K562 (cell line): Measurements from ENCODE around the gene SPINK4. TPM values are rescaled to one million over a fixed set of nuclear protein-coding genes. Genes with fewer than 3 reads are reported as not detected.

ENCODE experiments used
- ATAC-seq: fragments of 200-7000 bp; cut with Tn5 transposase; 3 replicates; pipeline ENCODE4 v1.9.1; 2020; ENCODE audit warnings: moderate library complexity
- BruUV-seq: library from RNA; stranded (reverse); fragments of 400-500 nt; replicated peaks from 2 replicates; lab custom pipeline; 2021; lab: Mats Ljungman, UMichigan
- CTCF ChIA-PET: fragments of 300-600 bp; formaldehyde crosslinking; extraction: SDS; loops from one replicate; lab custom pipeline; 2021; ENCODE audit warnings: low intra/inter-chr PET ratio; lab: Yijun Ruan, JAX
- POLR2A ChIA-PET: fragments of 300-600, 350-650 bp; sonication (Branson Sonifier 250); formaldehyde crosslinking; extraction: SDS; loops from one replicate; lab custom pipeline; 2021; ENCODE audit warnings: antibody characterized with exemption, inconsistent platforms; lab: Yijun Ruan, JAX
- DNase-seq, 4 experiments: peaks; one replicate each; pipeline versions ENCODE4 v3.0.0 to v3.0.0-alpha.2; 2011 to 2018; ENCODE audit warnings: low spot score in 3 of 4, mixed read lengths in 3 of 4; ENCODE audit errors: extremely low read depth in 1 of 4
- FAIRE-seq: peaks from 2 replicates; lab custom pipeline; 2011; peaks lifted over from hg19 to GRCh38; lab: Jason Lieb, UNC
- H2AFZ ChIP-seq: 2 replicates; pipeline ENCODE4 v1.6.0; 2011; ENCODE audit warnings: low read depth, low read length, control low read depth, inconsistent platforms
- H3K27ac ChIP-seq: fragments of 200-600 bp; 3 replicates; pipeline ENCODE4 v1.8.0; 2011; ENCODE audit warnings: low read depth, mild to moderate bottlenecking, control low read depth, inconsistent platforms, low read length, moderate library complexity, mixed read lengths; ENCODE audit errors: extremely low read depth
- H3K27me3 ChIP-seq, 2 experiments: fragments of 300-600 bp in 1 of 2; 2 replicates in 1 of 2; 3 replicates in 1 of 2; pipeline versions ENCODE4 v1.6.0 to v1.8.0; 2011; ENCODE audit warnings: inconsistent platforms in 2 of 2, low read length in 2 of 2, mild to moderate bottlenecking in 1 of 2, mixed read lengths in 1 of 2, moderate library complexity in 1 of 2; ENCODE audit not compliant: control insufficient read depth in 2 of 2, insufficient read depth in 2 of 2
- H3K36me3 ChIP-seq: fragments of 300-600 bp; 3 replicates; pipeline ENCODE4 v1.8.0; 2011; ENCODE audit warnings: mild to moderate bottlenecking, low read length, inconsistent platforms; ENCODE audit not compliant: control insufficient read depth, insufficient read depth
- H3K4me1 ChIP-seq, 2 experiments: fragments of 200-600 bp in 1 of 2; replicated peaks in 1 of 2; 2 replicates in 1 of 2; 3 replicates in 1 of 2; pipeline versions ENCODE4 v1.5.1 to v1.8.0; 2011; ENCODE audit warnings: inconsistent platforms in 2 of 2, low read length in 2 of 2, mild to moderate bottlenecking in 1 of 2, mixed read lengths in 1 of 2, moderate library complexity in 1 of 2; ENCODE audit not compliant: control insufficient read depth in 2 of 2, insufficient read depth in 2 of 2
- H3K4me2 ChIP-seq: 2 replicates; pipeline ENCODE4 v1.6.1; 2011; ENCODE audit warnings: low read length, control low read depth, inconsistent platforms, mixed read lengths; ENCODE audit not compliant: insufficient read depth
- H3K4me3 ChIP-seq: fragments of 200-600 bp; sonication (generic), shearing (Covaris generic); 2 replicates; pipeline ENCODE4 v1.5.1; 2016; ENCODE audit warnings: control low read depth, inconsistent platforms
- H3K79me2 ChIP-seq: fragments of 200-600 bp; 3 replicates; pipeline ENCODE4 v1.8.0; 2011; ENCODE audit warnings: low read length, inconsistent platforms; ENCODE audit not compliant: control insufficient read depth, insufficient read depth
- H3K9ac ChIP-seq, 2 experiments: 2 replicates each; pipeline versions ENCODE4 v1.6.0 to v1.6.1; 2011; ENCODE audit warnings: low read depth in 2 of 2, low read length in 2 of 2, control low read depth in 1 of 2, inconsistent platforms in 1 of 2, mild to moderate bottlenecking in 1 of 2, mixed read lengths in 1 of 2; ENCODE audit not compliant: insufficient read depth in 1 of 2
- H3K9me1 ChIP-seq: one replicate; pipeline ENCODE4 v1.6.0; 2011; ENCODE audit warnings: inconsistent platforms, mild to moderate bottlenecking, low read length, moderate library complexity; ENCODE audit not compliant: control insufficient read depth, insufficient read depth
- H3K9me3 ChIP-seq: replicated peaks from 2 replicates; pipeline ENCODE4 v1.5.1; 2011; ENCODE audit warnings: low read depth, low read length, inconsistent platforms; ENCODE audit not compliant: control insufficient read depth, insufficient read depth
- H4K20me1 ChIP-seq: replicated peaks from 2 replicates; pipeline ENCODE4 v1.6.1; 2011; ENCODE audit warnings: low read length, inconsistent platforms, mixed read lengths; ENCODE audit not compliant: control insufficient read depth, insufficient read depth
- DPF2 ChIP-seq: fragments of 450-650 bp; IDR thresholded peaks from 2 replicates; pipeline ENCODE4 v1.6.1; 2016
- IRF1 ChIP-seq: sonication (generic); formaldehyde crosslinking; IDR thresholded peaks from 2 replicates; pipeline ENCODE4 v1.8.0; 2022; ENCODE audit warnings: missing genetic modification reagents, mild to moderate bottlenecking, borderline replicate concordance
- KLF13 ChIP-seq: fragments of 450-650 bp; IDR thresholded peaks from 2 replicates; pipeline ENCODE4 v1.6.1; 2016; ENCODE audit warnings: missing genetic modification characterization, low read depth, mild to moderate bottlenecking, missing compliant biosample characterization, moderate library complexity, borderline replicate concordance
- LEF1 ChIP-seq: fragments of 450-650 bp; IDR thresholded peaks from 2 replicates; pipeline ENCODE4 v1.6.1; 2016; ENCODE audit warnings: mild to moderate bottlenecking
- RBM22 ChIP-seq: fragments of 200-400 bp; formaldehyde crosslinking; IDR thresholded peaks from 2 replicates; pipeline ENCODE4 v1.6.1; 2018; ENCODE audit warnings: low read length, low read depth; ENCODE audit not compliant: poor library complexity, severe bottlenecking
- SMARCA5 ChIP-seq: fragments of 450-650 bp; IDR thresholded peaks from 2 replicates; pipeline ENCODE4 v1.6.1; 2016
- SRSF3 ChIP-seq: fragments of 200-400 bp; formaldehyde crosslinking; IDR thresholded peaks from 2 replicates; pipeline ENCODE4 v1.6.1; 2016; ENCODE audit warnings: mild to moderate bottlenecking, low read length, moderate library complexity; ENCODE audit not compliant: insufficient read depth
- VEZF1 ChIP-seq: fragments of 200-800 bp; sonication (Bioruptor generic); IDR thresholded peaks from 2 replicates; pipeline ENCODE4 v1.6.1; 2017; ENCODE audit warnings: missing genetic modification characterization, missing compliant biosample characterization
- ZNF695 ChIP-seq: fragments of 450-650 bp; formaldehyde crosslinking; IDR thresholded peaks from 2 replicates; pipeline ENCODE4 v1.4.0; 2020; ENCODE audit warnings: mild to moderate bottlenecking, moderate library complexity
- WGBS: fragments of 100-300 bp; shearing (Covaris generic); methylation state at CpG from one replicate; pipeline ENCODE4 v1.1.6; 2016; ENCODE audit warnings: low coverage, mixed read lengths; ENCODE audit not compliant: insufficient coverage; ENCODE audit errors: missing lambda C conversion rate; 5-methylcytosine and 5-hydroxymethylcytosine counted together
- in situ Hi-C: fragments of 300-500 bp; cut with MboI; formaldehyde crosslinking; loops from 4 replicates; pipeline ENCODE4 v1.15.0; 2018; ENCODE audit warnings: inconsistent platforms, mixed read lengths
- intact Hi-C: fragments of 100-400 bp; cut with micrococcal nuclease; formaldehyde crosslinking; loops from 2 replicates; pipeline ENCODE4 v1.14.2; 2022
- polyA plus RNA-seq, 8 experiments: library from polyadenylated mRNA; depleted of rRNA in 4 of 8; stranded (reverse) in 5 of 8; unstranded in 3 of 8; fragments of >200 nt; fragmentation: Nextera tagmentation in 2 of 8; fragmentation: Illumina TruSeq in 1 of 8; extraction: Ambion mirVana in 2 of 8; extraction: Trizol in 1 of 8; gene quantifications; 2 replicates each; pipeline versions ENCODE4 v1.2.1 to v1.2.3, GENCODE V29; 2011 to 2014; ENCODE audit warnings: inconsistent platforms in 1 of 8, missing spikeins in 1 of 8
- total RNA-seq, 7 experiments: library from RNA; depleted of rRNA in 6 of 7; stranded (reverse); fragments of >200 nt in 6 of 7; fragmentation: Illumina TruSeq in 2 of 7; extraction: Trizol in 2 of 7; gene quantifications; 2 replicates each; pipeline versions ENCODE4 v1.2.1 to v1.2.3, GENCODE V29; 2011 to 2021; ENCODE audit warnings: low replicate concordance in 1 of 7
- TF ChIP-seq, protein P1 (sequence below): fragments of 250-450 bp; sonication (Bioruptor Pico); IDR thresholded peaks from 2 replicates; pipeline ENCODE4 v1.4.0; 2020; ENCODE audit warnings: mild to moderate bottlenecking, moderate library complexity, borderline replicate concordance
- TF ChIP-seq, protein P2 (sequence below): fragments of 250-450 bp; sonication (Bioruptor Pico); IDR thresholded peaks from 2 replicates; pipeline ENCODE4 v1.9.0; 2021; ENCODE audit warnings: mild to moderate bottlenecking, inconsistent platforms
- TF ChIP-seq, protein P3 (sequence below): fragments of 250-450 bp; sonication (Bioruptor Pico); IDR thresholded peaks from 2 replicates; pipeline ENCODE4 v1.4.0; 2020; ENCODE audit warnings: mild to moderate bottlenecking

Gene SPINK4
- total and polyA plus RNA-seq, 9 of the 15 experiments (the other 6 are each of a cell fraction or from before 2014, with no cell fraction given), result 0.74 to 5.5 (median 2.1) TPM; not detected in 2

GRCh38 chr9:33242609-33243134, 2.7 kb downstream of the SPINK4 start:
- no peak for DNase-seq
- 36% methylated on average over 6 of the region's 6 CpGs for WGBS
- no peaks in the 10 kb centered on the region for H3K27me3 ChIP-seq
- no peak for ATAC-seq
- H3K4me2 ChIP-seq, result no peak overlapping the region
- H2AFZ ChIP-seq, result no peak overlapping the region
- H3K27ac ChIP-seq, result no peak overlapping the region
- ChIA-PET CTCF (no interaction called here), POLR2A (interaction anchor here (1.0 kb wide), 2 partner anchors 11 to 300 kb away, joined by 3 to 4 read pairs; no protein-coding TSS in a partner anchor)
- H3K79me2 ChIP-seq, result no peaks in the 10 kb centered on the region
- H3K9ac ChIP-seq, result no peak overlapping the region
- no peak overlapping the region for H3K4me3 ChIP-seq
- intact Hi-C loops (no loop called here), in situ Hi-C loops (loop anchor here (25.0 kb wide), 2 partner anchors 680 to 855 kb away; partner anchors contain the start of genes ACO1, NDUFB6, SMIM27 and TOPORS)
- H3K9me1 ChIP-seq, result no peaks in the 10 kb centered on the region
- H3K4me1 ChIP-seq, result peaks cover 17 to 20% of the 10 kb centered on the region in 2 experiments; a peak in 4 of 5 replicates
- H4K20me1 ChIP-seq, result no peaks in the 10 kb centered on the region
- no peak for FAIRE-seq
- H3K9me3 ChIP-seq, result no peaks in the 10 kb centered on the region
- no TSS peak for BruUV-seq
- no peaks in the 10 kb centered on the region for H3K36me3 ChIP-seq
- TF ChIP-seq LEF1, result no peak
- no peak for TF ChIP-seq VEZF1 (CRISPR knock-in tag)
- TF ChIP-seq RBM22, result no peak
- no peak for TF ChIP-seq KLF13 (tag)
- no peak for TF ChIP-seq SRSF3
- no peak for TF ChIP-seq ZNF695 (CRISPR knock-in tag)
- TF ChIP-seq, protein P1, sequence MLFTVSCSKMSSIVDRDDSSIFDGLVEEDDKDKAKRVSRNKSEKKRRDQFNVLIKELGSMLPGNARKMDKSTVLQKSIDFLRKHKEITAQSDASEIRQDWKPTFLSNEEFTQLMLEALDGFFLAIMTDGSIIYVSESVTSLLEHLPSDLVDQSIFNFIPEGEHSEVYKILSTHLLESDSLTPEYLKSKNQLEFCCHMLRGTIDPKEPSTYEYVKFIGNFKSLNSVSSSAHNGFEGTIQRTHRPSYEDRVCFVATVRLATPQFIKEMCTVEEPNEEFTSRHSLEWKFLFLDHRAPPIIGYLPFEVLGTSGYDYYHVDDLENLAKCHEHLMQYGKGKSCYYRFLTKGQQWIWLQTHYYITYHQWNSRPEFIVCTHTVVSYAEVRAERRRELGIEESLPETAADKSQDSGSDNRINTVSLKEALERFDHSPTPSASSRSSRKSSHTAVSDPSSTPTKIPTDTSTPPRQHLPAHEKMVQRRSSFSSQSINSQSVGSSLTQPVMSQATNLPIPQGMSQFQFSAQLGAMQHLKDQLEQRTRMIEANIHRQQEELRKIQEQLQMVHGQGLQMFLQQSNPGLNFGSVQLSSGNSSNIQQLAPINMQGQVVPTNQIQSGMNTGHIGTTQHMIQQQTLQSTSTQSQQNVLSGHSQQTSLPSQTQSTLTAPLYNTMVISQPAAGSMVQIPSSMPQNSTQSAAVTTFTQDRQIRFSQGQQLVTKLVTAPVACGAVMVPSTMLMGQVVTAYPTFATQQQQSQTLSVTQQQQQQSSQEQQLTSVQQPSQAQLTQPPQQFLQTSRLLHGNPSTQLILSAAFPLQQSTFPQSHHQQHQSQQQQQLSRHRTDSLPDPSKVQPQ, result no peak
- TF ChIP-seq, protein P2, sequence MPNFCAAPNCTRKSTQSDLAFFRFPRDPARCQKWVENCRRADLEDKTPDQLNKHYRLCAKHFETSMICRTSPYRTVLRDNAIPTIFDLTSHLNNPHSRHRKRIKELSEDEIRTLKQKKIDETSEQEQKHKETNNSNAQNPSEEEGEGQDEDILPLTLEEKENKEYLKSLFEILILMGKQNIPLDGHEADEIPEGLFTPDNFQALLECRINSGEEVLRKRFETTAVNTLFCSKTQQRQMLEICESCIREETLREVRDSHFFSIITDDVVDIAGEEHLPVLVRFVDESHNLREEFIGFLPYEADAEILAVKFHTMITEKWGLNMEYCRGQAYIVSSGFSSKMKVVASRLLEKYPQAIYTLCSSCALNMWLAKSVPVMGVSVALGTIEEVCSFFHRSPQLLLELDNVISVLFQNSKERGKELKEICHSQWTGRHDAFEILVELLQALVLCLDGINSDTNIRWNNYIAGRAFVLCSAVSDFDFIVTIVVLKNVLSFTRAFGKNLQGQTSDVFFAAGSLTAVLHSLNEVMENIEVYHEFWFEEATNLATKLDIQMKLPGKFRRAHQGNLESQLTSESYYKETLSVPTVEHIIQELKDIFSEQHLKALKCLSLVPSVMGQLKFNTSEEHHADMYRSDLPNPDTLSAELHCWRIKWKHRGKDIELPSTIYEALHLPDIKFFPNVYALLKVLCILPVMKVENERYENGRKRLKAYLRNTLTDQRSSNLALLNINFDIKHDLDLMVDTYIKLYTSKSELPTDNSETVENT, result no peak
- no peak for TF ChIP-seq IRF1 (CRISPR knock-in tag)
- TF ChIP-seq DPF2, result no peak
- no peak for TF ChIP-seq SMARCA5
- TF ChIP-seq, protein P3, sequence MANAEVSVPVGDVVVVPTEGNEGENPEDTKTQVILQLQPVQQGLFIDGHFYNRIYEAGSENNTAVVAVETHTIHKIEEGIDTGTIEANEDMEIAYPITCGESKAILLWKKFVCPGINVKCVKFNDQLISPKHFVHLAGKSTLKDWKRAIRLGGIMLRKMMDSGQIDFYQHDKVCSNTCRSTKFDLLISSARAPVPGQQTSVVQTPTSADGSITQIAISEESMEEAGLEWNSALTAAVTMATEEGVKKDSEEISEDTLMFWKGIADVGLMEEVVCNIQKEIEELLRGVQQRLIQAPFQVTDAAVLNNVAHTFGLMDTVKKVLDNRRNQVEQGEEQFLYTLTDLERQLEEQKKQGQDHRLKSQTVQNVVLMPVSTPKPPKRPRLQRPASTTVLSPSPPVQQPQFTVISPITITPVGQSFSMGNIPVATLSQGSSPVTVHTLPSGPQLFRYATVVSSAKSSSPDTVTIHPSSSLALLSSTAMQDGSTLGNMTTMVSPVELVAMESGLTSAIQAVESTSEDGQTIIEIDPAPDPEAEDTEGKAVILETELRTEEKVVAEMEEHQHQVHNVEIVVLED (CRISPR knock-in tag), result no peak
